Measurements from ENCODE around the gene PCGF5.

PCGF5 gene

DNA sequence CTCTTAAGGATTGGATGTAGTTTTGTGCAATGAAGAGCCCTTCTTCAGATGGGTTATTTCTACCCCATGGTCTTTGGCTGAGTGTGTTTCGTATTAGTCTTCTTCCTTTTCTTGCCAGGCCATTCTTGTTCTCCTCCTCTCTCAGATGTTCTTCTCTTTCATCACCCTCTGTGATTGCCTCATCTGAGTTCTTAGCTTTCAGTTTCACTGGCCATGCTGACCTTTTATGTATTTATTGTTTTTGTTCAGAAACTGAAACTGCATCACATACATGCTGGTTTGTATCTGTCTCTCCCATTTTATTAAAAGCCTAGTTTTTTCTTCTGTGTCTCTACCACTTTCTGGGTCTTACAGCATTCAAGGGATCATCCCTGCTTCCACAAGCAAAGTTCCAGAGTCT, 21.7 kb upstream of the PCGF5 start:
- TF ChIP-seq GATA1 (IDR thresholded peaks at IDR 0.05; ENCODE audit: low read depth, low read length) = no peak
- no peak for TF ChIP-seq POLR2A (IDR thresholded peaks at IDR 0.05; ENCODE audit: low read length)
- DNase-seq = peak; percentile 51 to 79

DNA sequence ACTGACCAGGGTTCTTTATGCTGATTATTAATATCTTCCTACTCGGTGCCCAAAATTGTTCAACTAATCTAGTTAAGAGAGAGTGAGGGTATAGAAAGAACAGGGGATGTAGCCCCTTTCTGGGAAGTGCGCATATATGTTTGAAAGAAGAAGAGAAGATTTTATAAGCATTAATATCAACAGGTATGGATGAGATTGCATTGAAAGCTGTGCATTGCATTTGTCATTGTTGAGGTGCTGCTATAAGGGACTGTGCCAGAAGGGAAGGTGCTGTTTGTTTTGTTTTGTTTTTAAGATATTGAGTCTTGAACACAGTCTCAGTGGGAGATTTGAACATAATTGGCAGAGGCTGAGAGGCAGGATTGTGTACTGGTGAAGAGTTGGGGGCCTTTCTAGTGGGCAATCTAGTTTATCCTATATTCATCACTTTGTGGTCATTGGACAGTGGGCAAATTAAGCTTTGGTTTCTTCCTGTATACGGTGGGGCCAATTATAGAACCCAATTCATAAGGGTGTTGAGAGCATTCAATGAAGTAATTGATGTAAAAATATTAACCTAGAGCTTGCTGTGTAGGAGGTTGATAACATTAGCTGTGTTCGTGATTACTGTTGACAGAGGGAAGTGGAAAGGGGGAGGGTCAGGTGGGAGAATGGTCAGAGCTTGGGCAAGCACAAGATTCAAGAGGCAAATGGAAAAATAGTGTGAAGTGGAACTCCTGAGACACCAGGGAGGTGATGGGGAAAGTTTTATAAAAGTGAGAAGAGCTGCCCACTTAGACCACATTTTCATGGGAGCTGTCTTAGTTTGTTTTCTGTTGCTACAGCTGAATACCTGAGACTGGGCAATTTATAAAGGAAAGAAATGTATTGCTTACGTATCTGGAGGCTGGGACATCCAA, 19.9 kb upstream of the PCGF5 start:
- no peak for TF ChIP-seq POLR2A (IDR thresholded peaks at IDR 0.05; ENCODE audit: low read length)
- no peak for DNase-seq

DNA sequence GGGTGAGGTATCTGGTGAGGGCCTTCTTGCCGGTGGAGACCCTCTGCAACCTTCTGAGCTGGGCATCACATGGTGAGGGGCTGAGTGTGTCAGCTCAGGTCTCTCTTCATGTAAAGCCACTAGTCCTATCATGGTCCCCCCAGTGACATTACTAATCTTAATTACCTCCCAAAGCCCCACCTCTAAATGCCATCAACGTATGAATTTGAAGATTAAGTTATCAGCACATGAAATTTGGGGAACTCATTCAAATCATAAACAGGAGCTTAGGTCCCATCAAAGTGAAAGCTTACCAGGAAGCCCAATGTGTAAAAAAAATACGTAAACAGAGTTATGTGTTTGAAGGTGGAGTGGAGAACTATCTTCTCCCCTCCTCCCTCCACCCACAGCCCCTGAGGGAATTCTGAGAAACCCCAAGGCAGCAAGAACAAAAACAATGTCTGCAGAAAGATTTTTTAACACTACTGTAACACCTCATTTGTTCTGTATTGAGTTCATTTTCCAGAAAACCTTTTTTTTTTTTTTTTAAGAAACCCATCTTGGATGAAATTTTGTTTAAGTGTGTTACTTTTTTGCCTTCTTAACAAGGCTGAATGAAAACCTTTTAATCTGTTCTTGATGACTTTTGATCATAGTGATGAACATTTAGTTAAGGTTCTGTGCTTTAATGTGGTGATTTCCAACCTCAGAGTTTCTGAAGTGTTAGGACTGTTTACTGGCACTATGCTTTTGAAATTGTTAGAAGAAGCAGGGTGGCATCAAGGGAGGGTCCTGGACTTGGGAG, 19.1 kb upstream of the PCGF5 start:
- TF ChIP-seq POLR2A (IDR thresholded peaks at IDR 0.05; ENCODE audit: low read length) = no peak
- TF ChIP-seq GATA1 (IDR thresholded peaks at IDR 0.05; ENCODE audit: low read depth, low read length) = no peak
- peak; percentile 29 to 30 for DNase-seq

DNA sequence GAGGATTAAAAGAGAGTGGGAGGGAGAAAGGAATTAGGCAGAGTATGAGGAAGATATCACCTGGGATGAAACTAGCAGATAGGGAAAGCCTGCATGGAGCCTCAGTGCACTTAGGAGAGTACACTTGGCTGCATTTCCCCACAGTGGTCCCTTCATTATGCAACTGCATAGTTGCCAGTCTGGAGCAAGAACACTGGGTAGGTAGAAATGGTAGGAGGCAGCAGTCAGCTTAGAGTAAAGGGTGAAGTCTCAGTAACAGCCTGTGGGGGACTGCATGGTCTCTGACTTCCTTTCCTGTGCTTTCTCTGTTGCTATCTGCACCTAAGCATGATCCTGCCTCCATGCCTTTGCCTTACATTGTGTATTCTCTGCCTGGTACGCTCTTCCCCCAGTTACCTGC, 14.0 kb upstream of the PCGF5 start:
- TF ChIP-seq POLR2A (IDR thresholded peaks at IDR 0.05; ENCODE audit: low read length) (no peak), GATA1 (IDR thresholded peaks at IDR 0.05; ENCODE audit: low read depth, low read length) (no peak)
- DNase-seq = no peak

DNA sequence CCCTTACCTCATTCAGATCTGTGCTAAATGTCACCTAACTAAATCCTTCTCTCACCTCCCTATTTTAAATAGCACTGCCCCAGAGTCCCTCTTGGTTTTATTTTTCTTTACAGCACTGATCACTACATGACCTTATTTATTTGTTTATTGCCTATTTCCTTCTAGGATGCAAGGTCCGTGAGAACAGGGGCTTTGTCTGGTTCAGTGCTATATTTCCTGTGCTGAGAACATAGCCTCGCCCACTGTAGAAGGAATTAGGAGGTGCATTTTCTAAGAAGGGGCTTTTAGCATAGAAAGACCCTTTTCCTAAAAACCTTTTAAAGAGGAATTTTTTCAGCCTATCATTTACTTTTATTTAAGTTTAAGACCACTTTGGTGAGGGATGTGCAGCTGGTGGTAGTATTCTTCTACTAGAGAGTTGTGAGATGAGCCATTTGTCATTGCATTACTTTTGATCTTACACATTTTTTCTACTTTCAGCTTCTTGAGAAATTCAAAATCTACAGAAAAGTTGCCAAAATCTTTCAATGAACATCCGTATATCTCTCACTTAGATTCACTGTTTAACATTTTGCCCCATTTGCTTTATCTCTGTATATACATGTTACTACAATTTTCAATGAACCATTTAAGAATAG, 13.5 kb upstream of the PCGF5 start:
- no peak for TF ChIP-seq GATA1 (IDR thresholded peaks at IDR 0.05; ENCODE audit: low read depth, low read length)
- no peak for TF ChIP-seq POLR2A (IDR thresholded peaks at IDR 0.05; ENCODE audit: low read length)
- DNase-seq = no peak

DNA sequence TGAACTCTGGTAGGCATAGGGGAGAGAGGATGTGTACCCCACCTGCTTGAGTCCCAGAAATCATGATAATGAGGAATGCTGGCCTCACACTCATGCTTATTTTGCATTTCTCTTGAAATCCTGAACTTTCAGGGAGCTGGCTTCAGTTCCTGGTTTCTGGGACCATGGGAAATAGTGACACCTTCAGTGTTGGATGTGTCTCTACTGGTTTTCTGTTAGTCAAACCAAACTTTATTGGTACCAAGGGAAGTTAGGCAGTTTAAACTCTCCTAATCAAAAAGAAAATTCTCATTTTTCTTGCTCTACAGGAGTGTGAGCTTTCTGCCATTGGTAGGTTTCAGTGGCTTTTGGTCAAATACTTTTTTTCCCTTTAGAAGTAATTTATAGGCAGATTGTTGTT, 11.8 kb upstream of the PCGF5 start:
- no peak for TF ChIP-seq POLR2A (IDR thresholded peaks at IDR 0.05; ENCODE audit: low read length)
- TF ChIP-seq GATA1 (IDR thresholded peaks at IDR 0.05; ENCODE audit: low read depth, low read length) = no peak

DNA sequence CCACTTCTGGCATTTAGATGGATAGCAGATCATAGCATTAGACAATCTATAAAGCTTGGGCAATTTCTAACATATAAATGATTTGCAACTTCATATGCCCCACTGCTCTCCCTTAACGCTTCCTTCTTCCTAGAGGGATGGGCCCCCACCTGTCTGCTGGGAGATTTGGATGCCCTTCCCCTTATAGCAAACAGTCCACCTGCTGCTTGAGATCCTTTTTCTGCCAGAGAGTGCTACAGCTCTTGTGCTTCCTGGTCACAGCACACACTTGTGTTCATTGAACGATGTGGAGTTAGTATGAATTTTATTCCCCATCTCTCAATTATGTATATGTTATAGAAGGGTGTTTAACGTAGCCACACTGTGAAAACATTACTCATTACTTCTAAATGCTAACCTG, 10.4 kb upstream of the PCGF5 start:
- no peak for TF ChIP-seq GATA1 (IDR thresholded peaks at IDR 0.05; ENCODE audit: low read depth, low read length)
- TF ChIP-seq POLR2A (IDR thresholded peaks at IDR 0.05; ENCODE audit: low read length) = no peak
- no peak for DNase-seq

More for the DNA sequence above, 11.8 kb upstream of the PCGF5 start:
- no peak for DNase-seq

DNA sequence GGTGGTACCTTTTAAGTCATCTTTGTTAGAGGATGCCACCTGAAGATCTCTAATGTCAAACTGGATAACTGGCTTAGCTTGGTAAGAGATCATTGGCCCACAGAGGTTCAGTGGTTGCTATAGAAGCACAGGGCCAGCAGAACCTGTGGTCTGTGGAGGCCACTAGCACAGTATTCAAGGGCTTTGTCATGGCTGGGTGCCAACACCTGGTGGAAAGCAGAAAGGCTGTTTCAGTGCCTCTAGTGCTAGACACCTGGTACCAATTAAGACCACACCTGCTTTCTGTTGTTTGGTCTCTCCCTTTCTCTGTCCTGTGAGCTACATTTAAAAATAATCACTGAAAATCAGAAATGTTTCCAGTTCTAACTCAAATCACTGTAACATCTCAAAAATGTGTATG, 10.0 kb upstream of the PCGF5 start:
- no peak for DNase-seq

DNA sequence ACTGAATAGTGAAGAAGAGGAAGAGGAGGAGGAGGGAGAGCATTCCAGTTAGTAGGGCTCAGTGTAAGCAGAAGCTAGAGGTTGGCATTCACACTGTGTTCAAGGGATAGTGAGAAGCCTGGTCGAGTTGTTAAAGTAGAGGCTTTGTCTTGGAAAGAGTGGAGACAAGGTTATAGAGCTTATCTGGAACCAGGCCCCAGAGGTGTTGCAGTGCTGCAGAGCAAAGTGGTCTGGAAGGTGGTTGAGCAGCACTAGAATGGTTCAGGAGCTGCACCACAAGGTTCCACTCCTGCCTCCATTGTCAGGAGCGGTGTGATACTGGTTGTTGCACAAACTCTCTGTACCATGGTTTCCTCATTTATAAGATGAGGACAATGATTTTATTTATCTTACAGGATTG, 8.8 kb upstream of the PCGF5 start:
- DNase-seq = no peak
- TF ChIP-seq GATA1 (IDR thresholded peaks at IDR 0.05; ENCODE audit: low read depth, low read length) (no peak), POLR2A (IDR thresholded peaks at IDR 0.05; ENCODE audit: low read length) (no peak)

More for the DNA sequence above, 10.0 kb upstream of the PCGF5 start:
- no peak for TF ChIP-seq POLR2A (IDR thresholded peaks at IDR 0.05; ENCODE audit: low read length)
- no peak for TF ChIP-seq GATA1 (IDR thresholded peaks at IDR 0.05; ENCODE audit: low read depth, low read length)

DNA sequence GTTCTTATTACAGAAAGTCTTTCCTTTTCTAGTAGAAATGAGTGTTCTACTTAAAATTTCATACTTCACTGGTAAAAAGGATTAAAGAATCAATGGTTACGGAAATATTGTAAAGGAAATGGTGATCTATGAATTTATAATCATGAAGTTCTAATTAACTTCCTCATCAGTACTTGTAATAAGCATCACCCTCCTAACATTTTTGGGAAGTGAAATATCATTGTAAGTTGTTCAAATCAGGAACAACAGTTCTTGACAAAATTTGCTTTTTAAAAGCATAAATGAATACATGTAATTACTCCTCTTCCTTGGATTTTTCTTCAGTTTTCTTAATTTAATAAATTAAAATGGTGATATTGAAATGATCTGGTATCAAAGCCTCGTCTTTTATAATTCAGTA, 5.6 kb upstream of the PCGF5 start:
- TF ChIP-seq GATA1 (IDR thresholded peaks at IDR 0.05; ENCODE audit: low read depth, low read length) = no peak
- no peak for TF ChIP-seq POLR2A (IDR thresholded peaks at IDR 0.05; ENCODE audit: low read length)
- no peak for DNase-seq

DNA sequence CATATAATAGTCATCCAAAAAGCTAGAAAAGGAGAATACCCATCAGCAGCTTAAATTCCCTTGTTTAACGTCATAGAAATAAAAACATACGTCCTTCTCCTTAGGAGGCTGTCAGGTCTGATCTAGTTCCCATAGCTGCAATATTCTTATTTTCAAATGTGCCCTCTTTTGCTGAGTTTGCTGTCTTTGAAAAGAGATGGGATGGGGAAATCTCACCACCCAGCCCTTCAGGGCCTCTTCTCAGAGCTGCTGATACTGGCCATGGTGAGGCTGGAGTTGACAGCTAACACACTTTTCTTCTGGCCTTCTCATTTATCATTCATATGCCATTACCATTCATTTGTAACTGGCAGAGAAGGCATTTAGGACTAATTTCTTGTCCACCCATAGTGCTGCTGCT, 5.1 kb upstream of the PCGF5 start:
- DNase-seq = no peak
- no peak for TF ChIP-seq POLR2A (IDR thresholded peaks at IDR 0.05; ENCODE audit: low read length)
- TF ChIP-seq GATA1 (IDR thresholded peaks at IDR 0.05; ENCODE audit: low read depth, low read length) = no peak

DNA sequence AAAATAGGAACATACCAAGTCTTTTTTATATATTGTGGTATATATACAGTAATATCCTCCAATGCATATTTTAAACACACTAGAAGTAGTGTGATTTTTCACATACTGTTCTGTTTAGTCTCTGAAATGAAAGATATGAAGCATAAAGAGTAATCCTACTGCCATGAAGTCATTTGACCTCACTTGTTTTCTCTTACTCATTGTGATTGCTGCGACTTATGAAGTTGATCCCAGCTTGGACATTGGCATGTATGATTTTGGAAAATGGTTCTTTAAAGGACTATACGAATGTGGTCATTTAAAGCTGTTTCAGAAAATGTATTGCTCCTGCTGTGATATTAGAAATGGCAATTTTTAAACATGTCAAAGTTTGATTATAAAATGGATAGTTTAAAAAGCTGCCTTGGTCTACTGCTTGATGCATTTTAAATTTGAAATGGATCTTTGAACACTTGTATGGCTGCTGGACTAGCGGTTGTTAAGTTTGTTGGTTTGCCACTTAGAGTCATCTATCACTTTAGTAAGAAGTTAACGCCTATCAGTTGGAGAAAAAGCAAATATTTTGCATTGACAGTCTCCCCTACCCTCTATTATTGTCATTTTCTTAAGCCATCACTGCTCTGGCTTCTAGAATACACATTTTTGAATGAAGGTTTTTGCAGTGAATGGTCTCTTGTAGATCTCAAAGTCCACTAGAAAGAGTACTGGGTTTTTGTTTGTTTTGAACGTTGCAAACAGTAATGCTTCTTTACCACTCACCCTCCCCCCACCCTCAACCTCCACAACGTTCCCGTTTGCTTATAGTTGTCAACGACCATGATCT, 881 bp upstream of the PCGF5 start:
- TF ChIP-seq GATA1 (IDR thresholded peaks at IDR 0.05; ENCODE audit: low read depth, low read length) (no peak), POLR2A (IDR thresholded peaks at IDR 0.05; ENCODE audit: low read length) (no peak)
- peak; percentile 56 to 62 for DNase-seq

DNA sequence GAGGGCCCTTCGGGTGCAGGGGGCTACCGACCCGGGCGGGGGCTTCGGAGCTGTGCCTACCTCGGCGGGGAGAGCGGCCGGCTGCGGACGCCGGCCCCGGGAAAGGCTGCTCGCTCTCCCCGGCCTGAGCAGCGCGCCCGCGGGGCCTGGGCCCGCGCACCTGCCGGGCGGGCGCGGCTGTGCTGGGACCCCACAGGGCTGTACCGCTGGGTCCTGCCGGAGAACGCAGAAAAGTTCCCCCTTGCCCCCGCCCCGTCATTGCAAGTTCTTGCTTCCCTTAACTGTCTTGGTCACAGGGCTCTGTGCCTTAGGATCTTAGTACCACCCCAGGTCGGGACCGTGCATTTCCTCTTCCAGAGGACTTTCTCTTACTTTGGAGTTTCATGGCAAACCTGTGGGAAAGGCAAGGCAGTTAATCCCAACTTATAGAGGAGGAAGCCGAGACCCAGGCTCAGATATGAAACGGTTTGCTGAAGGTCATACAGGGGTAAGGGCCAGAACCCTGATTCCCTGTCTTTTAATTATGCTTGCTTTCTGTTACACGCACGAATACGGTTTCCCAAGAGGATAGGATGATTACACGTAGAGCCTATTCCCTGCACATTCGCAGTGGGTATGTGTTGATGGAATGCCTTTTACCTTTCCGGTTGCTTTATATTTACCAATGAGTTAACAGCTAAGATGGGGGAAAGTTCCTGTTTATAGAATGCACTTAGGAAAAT, 652 bp downstream of the PCGF5 start:
- DNase-seq = peak; percentile 55 to 73
- TF ChIP-seq GATA1 (IDR thresholded peaks at IDR 0.05; ENCODE audit: low read depth, low read length) (no peak), POLR2A (IDR thresholded peaks at IDR 0.05; ENCODE audit: low read length) (no peak)
